ENCODE measurements around the gene CCDC33.

The CCDC33 gene

GRCh38 chr15:74235962-74236361, at the start of gene CCDC33:
Gene CCDC33, plus strand, starts transcription at chr15:74236326. Its CDS starts 394 bp downstream, at chr15:74236720.
- in situ Hi-C loops (cut with HindIII; ENCODE audit: low sequenced_read_pairs), result loop anchor here (5.0 kb wide), 1 partner anchor 54 kb away; no protein-coding TSS in a partner anchor
- no peak within 1 kb of the TSS for H3K4me3 ChIP-seq (ENCODE audit: low read depth, low read length)
- DNase-seq (ENCODE audit: low read depth), result no peak
- TF ChIP-seq, protein P1, sequence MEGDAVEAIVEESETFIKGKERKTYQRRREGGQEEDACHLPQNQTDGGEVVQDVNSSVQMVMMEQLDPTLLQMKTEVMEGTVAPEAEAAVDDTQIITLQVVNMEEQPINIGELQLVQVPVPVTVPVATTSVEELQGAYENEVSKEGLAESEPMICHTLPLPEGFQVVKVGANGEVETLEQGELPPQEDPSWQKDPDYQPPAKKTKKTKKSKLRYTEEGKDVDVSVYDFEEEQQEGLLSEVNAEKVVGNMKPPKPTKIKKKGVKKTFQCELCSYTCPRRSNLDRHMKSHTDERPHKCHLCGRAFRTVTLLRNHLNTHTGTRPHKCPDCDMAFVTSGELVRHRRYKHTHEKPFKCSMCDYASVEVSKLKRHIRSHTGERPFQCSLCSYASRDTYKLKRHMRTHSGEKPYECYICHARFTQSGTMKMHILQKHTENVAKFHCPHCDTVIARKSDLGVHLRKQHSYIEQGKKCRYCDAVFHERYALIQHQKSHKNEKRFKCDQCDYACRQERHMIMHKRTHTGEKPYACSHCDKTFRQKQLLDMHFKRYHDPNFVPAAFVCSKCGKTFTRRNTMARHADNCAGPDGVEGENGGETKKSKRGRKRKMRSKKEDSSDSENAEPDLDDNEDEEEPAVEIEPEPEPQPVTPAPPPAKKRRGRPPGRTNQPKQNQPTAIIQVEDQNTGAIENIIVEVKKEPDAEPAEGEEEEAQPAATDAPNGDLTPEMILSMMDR (IDR thresholded peaks at IDR 0.05; ENCODE audit: low read depth, low read length, missing control alignments), result no peak

DNA sequence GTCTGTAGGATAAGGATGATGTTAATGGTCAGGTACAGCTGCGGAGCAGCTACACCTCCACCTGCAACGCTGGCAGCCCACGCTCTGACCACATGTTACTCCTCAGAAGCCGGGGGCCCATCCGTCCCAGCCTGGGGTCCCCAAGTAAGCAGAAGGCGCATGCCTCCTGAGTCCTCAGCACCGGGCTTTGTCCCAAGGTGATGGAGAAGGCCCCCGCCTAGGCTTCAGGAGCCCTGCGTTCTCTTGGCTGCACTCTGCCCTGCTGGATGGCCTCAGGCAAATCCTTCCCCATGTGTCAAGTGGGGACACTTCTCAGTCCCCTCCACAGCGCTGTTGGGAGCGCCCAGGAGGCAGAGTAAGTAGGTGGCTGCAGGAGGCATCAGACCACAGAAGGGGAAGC, 47.9 kb upstream of the CCDC33 start:
- H3K4me3 ChIP-seq (ENCODE audit: low read depth, low read length), result no peak overlapping the region
- in situ Hi-C loops (cut with HindIII; ENCODE audit: low sequenced_read_pairs), result no loop called here
- TF ChIP-seq, protein P1 (IDR thresholded peaks at IDR 0.05; ENCODE audit: low read depth, low read length, missing control alignments), result no peak
- no peak for DNase-seq (ENCODE audit: low read depth)

DNA sequence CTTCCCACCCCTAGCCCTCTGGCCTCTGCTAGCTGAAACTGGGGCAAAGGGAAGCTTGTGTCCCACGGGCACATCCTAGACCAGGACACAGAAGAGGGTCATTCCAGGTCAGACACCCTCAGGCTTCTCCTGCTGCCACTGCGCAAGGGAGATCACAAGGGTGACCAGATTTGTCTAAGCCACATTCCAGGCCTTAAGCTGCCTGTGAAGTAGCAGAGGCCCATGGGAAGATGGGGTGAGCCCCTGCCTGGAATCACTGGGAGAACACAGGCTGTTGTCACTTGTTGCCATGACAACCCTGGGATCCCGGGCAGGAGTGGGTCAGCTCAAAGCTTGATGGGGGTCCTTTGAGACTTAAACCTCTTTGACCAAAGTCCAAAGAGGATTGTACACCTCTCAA, 44.3 kb upstream of the CCDC33 start:
- TF ChIP-seq, protein P1 (IDR thresholded peaks at IDR 0.05; ENCODE audit: low read depth, low read length, missing control alignments), result no peak
- DNase-seq (ENCODE audit: low read depth), result no peak
- H3K4me3 ChIP-seq (ENCODE audit: low read depth, low read length), result no peak overlapping the region
- in situ Hi-C loops (cut with HindIII; ENCODE audit: low sequenced_read_pairs), result no loop called here

DNA sequence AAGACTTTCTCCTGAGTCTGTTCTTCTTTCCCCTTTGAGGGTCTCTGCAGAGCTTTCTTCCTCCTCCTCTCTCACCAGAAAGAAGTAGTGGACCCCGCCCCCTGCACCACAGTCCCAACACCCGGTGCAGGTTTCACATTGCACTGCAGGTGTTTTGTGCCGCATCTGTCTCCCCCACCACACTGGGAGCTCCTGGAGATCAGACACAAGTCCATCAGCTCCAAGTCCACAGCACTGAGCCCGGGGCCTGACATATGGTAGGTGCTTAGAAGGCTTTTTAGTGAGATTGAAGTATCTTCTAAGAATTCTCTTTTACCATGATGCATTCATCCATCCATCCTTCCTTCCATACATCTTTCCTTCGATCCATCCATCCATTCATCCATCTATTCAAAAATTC, 43.4 kb upstream of the CCDC33 start:
- DNase-seq (ENCODE audit: low read depth), result no peak
- TF ChIP-seq, protein P1 (IDR thresholded peaks at IDR 0.05; ENCODE audit: low read depth, low read length, missing control alignments), result no peak
- H3K4me3 ChIP-seq (ENCODE audit: low read depth, low read length), result no peak overlapping the region
- in situ Hi-C loops (cut with HindIII; ENCODE audit: low sequenced_read_pairs), result no loop called here

DNA sequence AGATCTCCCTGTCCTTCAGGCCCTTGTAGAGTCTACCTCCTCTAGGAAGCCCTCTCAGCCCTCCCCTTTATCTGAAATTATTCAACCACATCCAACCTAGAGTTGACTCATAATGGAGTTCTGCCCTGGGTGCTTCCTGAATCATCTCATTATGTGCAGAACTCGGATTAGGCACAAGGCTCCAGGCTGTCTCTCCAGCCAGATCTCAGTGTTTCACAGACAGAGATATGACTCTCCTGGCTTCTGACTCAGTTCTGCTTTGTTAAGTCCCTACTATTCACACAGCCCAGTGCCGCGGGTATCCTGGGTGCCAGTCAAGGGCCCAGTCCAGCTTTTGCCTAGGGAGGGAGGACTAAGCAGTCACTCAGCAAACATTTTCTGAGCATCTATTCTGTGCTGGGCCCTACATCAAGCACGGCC, 42.8 kb upstream of the CCDC33 start:
- peak; percentile 66 for DNase-seq (ENCODE audit: low read depth)
- H3K4me3 ChIP-seq (ENCODE audit: low read depth, low read length), result no peak overlapping the region
- TF ChIP-seq, protein P1 (IDR thresholded peaks at IDR 0.05; ENCODE audit: low read depth, low read length, missing control alignments), result no peak
- in situ Hi-C loops (cut with HindIII; ENCODE audit: low sequenced_read_pairs), result no loop called here

DNA sequence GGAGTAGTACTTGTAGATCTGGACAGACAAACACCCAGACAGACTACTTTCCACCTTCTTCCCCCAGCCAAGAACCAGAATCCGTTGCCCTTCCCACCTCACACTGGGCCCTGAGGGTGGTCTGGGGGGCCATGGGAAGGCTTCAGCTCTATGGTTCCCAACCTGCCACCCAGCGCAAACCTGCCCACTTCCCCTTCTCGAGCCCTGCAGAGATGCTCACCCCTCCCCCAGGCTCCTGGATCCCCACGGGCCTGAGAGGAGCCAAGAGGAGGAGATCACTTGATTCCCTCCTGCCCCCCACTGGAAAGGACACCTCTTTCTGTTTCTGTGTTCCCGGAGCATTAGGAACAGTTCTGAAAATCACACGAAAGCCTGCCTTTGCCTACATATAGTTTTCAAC, 42.2 kb upstream of the CCDC33 start:
- DNase-seq (ENCODE audit: low read depth), result no peak
- no peak overlapping the region for H3K4me3 ChIP-seq (ENCODE audit: low read depth, low read length)
- in situ Hi-C loops (cut with HindIII; ENCODE audit: low sequenced_read_pairs), result no loop called here
- TF ChIP-seq, protein P1 (IDR thresholded peaks at IDR 0.05; ENCODE audit: low read depth, low read length, missing control alignments), result no peak

Data from astrocyte of the cerebellum (primary cell).